GM19043 (cell line): ENCODE data around the gene C1QA.
"Not testable (repeated sequence)": the region's sequence is repeated elsewhere in the genome, so short reads cannot be mapped to it uniquely, and the experiment has no call there.

ENCODE experiments used
- ATAC-seq: cut with Tn5 transposase; IDR thresholded peaks from one replicate; pipeline ENCODE4 v1.9.1; 2021; ENCODE audit warnings: low read depth; ENCODE audit not compliant: unreplicated experiment

The C1QA gene

GRCh38 chr1:22671999-22672398 is 35.6 kb downstream of the C1QA start:
- no peak for ATAC-seq

GRCh38 chr1:22673486-22674409 is 37.3 kb downstream of the C1QA start:
- ATAC-seq = no peak

GRCh38 chr1:22674410-22674749 is 38.0 kb downstream of the C1QA start:
- ATAC-seq = no peak

GRCh38 chr1:22676151-22676550 is 39.7 kb downstream of the C1QA start:
- ATAC-seq = not testable (repeated sequence)

- ATAC-seq = no peak
These were observed 40.6 kb downstream of the C1QA start for GRCh38 chr1:22676916-22677583.

- ATAC-seq = no peak
These were observed 41.8 kb downstream of the C1QA start for GRCh38 chr1:22677931-22678896.

GRCh38 chr1:22680726-22681125 is 44.3 kb downstream of the C1QA start:
- no peak for ATAC-seq

GRCh38 chr1:22681556-22682276 is 45.3 kb downstream of the C1QA start:
- no peak for ATAC-seq

- no peak for ATAC-seq
These were observed 47.1 kb downstream of the C1QA start for GRCh38 chr1:22683547-22683946.

GRCh38 chr1:22685591-22686059 is 49.2 kb downstream of the C1QA start:
- ATAC-seq = no peak

GRCh38 chr1:22687191-22687590 is 50.8 kb downstream of the C1QA start:
- ATAC-seq = no peak

GRCh38 chr1:22688466-22688865 is 52.0 kb downstream of the C1QA start:
- no peak for ATAC-seq
